ENCODE measurements around the gene TP53I13.

DNA sequence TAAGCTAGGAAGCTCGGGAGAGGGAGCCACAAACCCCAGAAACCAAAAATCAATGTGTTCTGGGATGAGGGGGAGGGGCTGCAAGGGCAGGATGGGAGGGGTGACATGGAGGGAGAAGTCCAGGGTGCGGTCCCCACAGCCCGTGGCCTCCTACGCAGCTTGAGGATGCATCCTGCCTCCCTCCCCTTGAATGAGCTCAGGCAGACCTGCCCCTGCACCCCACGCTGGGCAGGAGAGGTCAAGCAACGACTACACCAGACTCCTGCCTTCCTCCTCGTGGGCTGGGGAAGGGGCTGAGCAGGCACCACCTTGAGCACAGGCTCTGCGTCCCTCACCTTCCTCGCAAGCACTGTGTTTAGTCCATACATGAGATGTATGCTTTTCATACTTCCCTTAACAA is 28.3 kb downstream of the TP53I13 start:
- TF ChIP-seq CTBP1 (IDR thresholded peaks at IDR 0.05; ENCODE audit: borderline replicate concordance) (no peak), L3MBTL2 (conservative IDR thresholded peaks at IDR 0.05) (no peak), TARDBP (IDR thresholded peaks at IDR 0.05) (no peak), FOXA1 (IDR thresholded peaks at IDR 0.05) (no peak)
